Right lobe of liver (tissue), 4 donors: ENCODE data around the gene GGTLC3.
"Not testable (repeated sequence)": the region's sequence is repeated elsewhere in the genome, so short reads cannot be mapped to it uniquely, and the experiment has no call there.

Experiments
- POLR2A ChIP-seq: fragments of 450-650 bp; IDR thresholded peaks from one replicate; pipeline ENCODE4 v1.6.1; 2017; ENCODE audit warnings: antibody characterized with exemption, mild to moderate bottlenecking
- TF ChIP-seq, protein P1 (sequence below), 4 donors: fragments of 200-600 bp in 3 of 4; fragments of 450-650 bp in 1 of 4; IDR thresholded peaks; one replicate each; pipeline versions ENCODE4 v1.5.1 to v1.8.0; 2016 to 2022; ENCODE audit warnings: antibody characterized with exemption in 4 of 4, mild to moderate bottlenecking in 2 of 4
- donor health status: DM: no; HTN: no; CAD: no.
- donor health status: DM: no; HTN: no; CAD: no.
- donor health status: DM: no; HTN: yes; CAD: no.

DNA sequence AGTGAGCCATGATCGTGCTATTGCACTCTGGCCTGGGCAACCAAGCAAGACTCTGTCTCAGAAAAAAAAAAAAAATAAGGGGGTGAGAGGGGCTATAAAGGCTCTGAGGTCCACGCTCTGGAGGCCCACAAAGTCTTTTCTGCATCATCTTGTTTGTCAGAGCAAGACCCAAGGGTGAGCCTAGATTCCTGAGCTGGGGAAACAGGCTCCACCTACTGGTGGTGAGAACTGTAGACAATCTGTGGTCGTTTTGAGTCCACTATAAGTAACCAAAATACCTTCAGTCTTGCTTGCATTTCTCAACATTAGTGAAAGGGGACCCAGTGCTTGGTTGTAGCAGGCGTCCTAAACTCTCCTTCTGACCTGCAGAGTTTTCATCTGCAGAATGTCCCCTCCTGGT is 5.4 kb upstream of the GGTLC3 start:
- TF ChIP-seq, protein P1, sequence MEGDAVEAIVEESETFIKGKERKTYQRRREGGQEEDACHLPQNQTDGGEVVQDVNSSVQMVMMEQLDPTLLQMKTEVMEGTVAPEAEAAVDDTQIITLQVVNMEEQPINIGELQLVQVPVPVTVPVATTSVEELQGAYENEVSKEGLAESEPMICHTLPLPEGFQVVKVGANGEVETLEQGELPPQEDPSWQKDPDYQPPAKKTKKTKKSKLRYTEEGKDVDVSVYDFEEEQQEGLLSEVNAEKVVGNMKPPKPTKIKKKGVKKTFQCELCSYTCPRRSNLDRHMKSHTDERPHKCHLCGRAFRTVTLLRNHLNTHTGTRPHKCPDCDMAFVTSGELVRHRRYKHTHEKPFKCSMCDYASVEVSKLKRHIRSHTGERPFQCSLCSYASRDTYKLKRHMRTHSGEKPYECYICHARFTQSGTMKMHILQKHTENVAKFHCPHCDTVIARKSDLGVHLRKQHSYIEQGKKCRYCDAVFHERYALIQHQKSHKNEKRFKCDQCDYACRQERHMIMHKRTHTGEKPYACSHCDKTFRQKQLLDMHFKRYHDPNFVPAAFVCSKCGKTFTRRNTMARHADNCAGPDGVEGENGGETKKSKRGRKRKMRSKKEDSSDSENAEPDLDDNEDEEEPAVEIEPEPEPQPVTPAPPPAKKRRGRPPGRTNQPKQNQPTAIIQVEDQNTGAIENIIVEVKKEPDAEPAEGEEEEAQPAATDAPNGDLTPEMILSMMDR (IDR thresholded peaks at IDR 0.05): not testable (repeated sequence)
- not testable (repeated sequence) for TF ChIP-seq POLR2A
